ENCODE results near the gene ZNF618.

Gene ZNF618

DNA sequence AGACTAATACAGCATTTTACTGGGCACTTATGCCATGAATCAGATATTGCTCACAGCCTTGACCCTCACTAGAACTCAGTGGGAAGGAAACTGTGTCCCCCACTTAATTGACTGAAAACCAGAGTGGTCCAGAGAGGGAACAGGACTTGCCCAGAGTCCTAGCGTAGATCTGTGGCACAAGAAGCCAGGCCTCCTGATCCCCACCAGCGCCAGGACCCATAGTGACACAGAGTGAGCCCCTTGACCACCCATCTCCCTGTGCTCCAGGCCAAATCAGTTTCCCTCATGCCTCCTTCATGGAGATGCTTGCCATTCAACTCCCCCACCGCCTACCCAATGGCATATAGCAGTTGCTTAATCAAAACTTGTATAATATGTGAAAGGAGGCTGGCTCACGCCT lies 214.7 kb downstream of the ZNF618 start:
- DNase-seq (ENCODE audit: extremely low read depth in 1 of 2, low read depth in 1 of 2) = no peak

DNA sequence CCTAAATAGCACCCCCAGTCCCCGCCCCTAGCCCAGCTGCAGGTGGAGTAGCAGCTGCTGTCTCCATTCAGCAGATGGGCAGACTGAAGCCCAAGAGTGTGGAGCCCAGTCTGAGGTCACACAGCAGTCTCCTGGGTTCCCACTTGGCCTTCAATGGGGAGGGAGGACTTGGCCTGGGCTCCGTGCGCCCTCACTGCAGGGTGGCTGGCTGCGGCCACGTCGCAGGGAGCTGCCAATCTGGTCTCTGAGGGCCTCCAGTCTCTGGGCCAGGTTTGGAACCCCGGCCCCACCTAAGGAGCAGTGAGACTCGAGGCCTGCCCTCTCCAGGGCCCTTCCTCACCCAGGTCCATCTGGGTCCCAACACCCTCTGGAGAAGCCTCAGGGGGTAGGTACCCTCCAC lies 215.6 kb downstream of the ZNF618 start:
- no peak for DNase-seq (ENCODE audit: extremely low read depth in 1 of 2, low read depth in 1 of 2)

DNA sequence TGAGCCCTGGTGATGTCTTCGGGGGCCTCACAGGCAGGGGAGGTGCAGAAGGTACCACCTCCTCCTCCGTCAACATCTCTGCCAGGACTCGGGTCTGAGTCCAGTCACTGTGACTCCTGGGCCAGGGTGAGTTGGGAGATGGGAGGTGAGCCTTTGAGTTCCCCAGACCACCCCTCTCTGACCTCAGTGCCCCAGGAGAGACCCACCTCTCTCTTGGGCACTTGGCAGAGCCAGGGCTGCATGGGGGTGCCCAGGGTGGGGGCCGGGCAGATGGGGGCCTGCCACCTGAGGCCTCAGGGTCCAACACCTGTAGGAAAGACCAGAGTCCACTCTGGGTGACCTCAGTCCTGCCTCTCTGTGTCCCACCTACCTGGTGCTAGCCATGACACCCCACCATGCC lies 216.2 kb downstream of the ZNF618 start:
- no peak for DNase-seq (ENCODE audit: extremely low read depth in 1 of 2, low read depth in 1 of 2)

- DNase-seq (ENCODE audit: extremely low read depth in 1 of 2, low read depth in 1 of 2) = no peak
These were observed 216.9 kb downstream of the ZNF618 start for GRCh38 chr9:114093031-114093471.

GRCh38 chr9:114093761-114094505 lies 217.8 kb downstream of the ZNF618 start:
- DNase-seq (ENCODE audit: extremely low read depth in 1 of 2, low read depth in 1 of 2) = no peak

DNA sequence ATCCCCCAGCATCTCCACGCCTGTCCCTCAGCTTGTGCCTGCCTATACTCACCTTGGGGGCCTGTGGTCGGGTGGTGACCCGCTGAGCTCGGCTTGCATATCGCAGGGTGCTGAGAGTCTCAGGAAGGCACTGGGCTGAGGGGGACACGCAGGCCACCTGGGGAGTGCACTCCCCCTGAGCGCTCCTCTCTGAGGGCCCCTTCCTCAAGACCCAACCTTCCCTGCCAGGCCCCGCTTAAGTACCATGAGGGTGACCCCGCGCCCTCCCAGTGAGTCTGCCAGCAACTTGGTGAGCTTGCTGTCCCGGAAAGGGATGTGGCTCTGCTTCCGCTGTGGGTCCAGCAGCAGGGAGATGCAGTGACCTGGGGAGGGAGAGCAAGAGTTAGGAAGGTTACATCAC lies 218.9 kb downstream of the ZNF618 start:
- DNase-seq (ENCODE audit: extremely low read depth in 1 of 2, low read depth in 1 of 2) = no peak

- no peak for DNase-seq (ENCODE audit: extremely low read depth in 1 of 2, low read depth in 1 of 2)
These were observed 220.0 kb downstream of the ZNF618 start for GRCh38 chr9:114096041-114096511.

DNA sequence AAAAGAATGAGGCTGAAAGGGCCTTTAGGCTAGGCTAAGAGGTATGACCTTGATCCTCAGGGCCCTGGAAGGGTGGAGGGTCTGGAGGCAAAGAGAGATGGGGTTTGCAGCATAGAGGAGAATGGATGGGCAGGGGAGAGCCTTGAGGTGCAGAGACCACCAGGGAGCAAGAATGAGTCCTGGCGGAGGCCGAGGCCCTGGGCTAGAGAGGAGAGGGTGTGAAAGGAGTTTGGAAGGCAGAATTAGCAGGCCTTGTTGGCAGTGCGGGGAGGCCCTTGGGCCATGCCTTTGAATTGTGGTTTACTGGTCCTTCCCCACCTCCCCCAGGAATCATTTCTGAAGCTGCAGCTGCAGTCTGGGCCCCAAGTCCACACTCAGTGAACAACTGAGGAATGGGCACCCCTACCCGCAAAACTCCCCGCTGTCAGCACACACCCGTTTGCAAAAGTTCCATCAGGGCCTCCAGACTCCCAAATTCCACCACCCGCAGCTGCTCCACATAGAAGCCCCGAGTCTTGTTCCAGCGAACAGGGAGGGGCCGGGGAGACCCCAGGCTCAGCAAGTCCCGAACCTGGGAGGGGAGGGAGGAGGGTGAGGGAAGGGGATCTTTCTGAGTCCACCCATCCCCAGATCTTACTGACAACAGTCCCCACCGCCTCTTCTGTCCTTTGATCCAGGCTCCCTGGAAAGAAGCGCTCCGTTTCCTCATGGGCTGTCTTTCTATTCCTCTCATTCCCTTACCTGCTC lies 220.9 kb downstream of the ZNF618 start:
- DNase-seq (ENCODE audit: extremely low read depth in 1 of 2, low read depth in 1 of 2) = no peak

DNA sequence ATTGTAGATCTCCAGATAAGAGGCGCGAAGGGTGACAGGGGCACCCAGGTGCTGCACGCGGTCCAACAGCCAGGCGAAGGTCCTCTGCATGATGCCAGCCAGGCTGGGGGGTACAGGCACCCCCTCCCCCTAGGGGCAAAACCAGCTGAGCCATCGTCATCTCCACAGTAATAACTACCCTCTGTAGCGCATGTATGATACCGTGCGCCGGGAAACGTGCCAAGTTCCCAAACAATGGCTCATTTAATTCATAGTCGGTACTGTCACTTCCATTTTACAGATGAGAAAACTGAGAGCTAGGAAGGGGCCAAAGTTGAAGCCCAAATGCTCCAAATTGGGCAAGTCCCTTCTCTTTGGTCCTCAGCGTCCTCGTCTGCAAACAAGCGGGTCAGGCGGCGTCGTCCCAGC lies 221.5 kb downstream of the ZNF618 start:
- no peak for DNase-seq (ENCODE audit: extremely low read depth in 1 of 2, low read depth in 1 of 2)

GRCh38 chr9:114098021-114098935 lies 222.2 kb downstream of the ZNF618 start:
- no peak for DNase-seq (ENCODE audit: extremely low read depth in 1 of 2, low read depth in 1 of 2)

- DNase-seq (ENCODE audit: extremely low read depth in 1 of 2, low read depth in 1 of 2) = no peak
These were observed 223.0 kb downstream of the ZNF618 start, which contains the start of gene KIF12 for GRCh38 chr9:114098936-114099668. Gene KIF12 (minus strand): TSS chr9:114099292. CDS start chr9:114099276, 16 bp downstream.

GRCh38 chr9:114099669-114100270 lies 223.7 kb downstream of the ZNF618 start:
- DNase-seq (ENCODE audit: extremely low read depth in 1 of 2, low read depth in 1 of 2) = no peak

GRCh38 chr9:114100536-114100935 lies 224.4 kb downstream of the ZNF618 start:
- DNase-seq (ENCODE audit: extremely low read depth in 1 of 2, low read depth in 1 of 2) = no peak

GRCh38 chr9:114102484-114102883 lies 226.4 kb downstream of the ZNF618 start:
- no peak for DNase-seq (ENCODE audit: extremely low read depth in 1 of 2, low read depth in 1 of 2)

GRCh38 chr9:114105236-114105635 lies 229.1 kb downstream of the ZNF618 start:
- DNase-seq (ENCODE audit: extremely low read depth in 1 of 2, low read depth in 1 of 2) = no peak
